Fibroblast of lung (primary cell): ENCODE results near the gene DOK5. TPM values are rescaled to one million over a fixed set of nuclear protein-coding genes. Genes with fewer than 3 reads are reported as not detected.

Experiments
- DNase-seq, 2 donors: peaks; one replicate each; pipeline versions ENCODE4 v3.0.0 to v3.0.0-alpha.2; 2010; ENCODE audit warnings: low read depth in 2 of 2
- H2AFZ ChIP-seq: 2 replicates; pipeline ENCODE4 v1.5.1; 2012; ENCODE audit warnings: low read length, control low read depth, inconsistent platforms
- H3K27ac ChIP-seq: 2 replicates; pipeline ENCODE4 v1.5.1; 2011; ENCODE audit warnings: low read length, control low read depth; ENCODE audit not compliant: insufficient read depth
- H3K27me3 ChIP-seq: 2 replicates; pipeline ENCODE4 v1.5.1; 2011; ENCODE audit warnings: mild to moderate bottlenecking, low read length; ENCODE audit not compliant: control insufficient read depth, insufficient read depth
- H3K36me3 ChIP-seq: 2 replicates; pipeline ENCODE4 v1.5.1; 2011; ENCODE audit warnings: low read length; ENCODE audit not compliant: control insufficient read depth, insufficient read depth
- H3K4me1 ChIP-seq: 2 replicates; pipeline ENCODE4 v1.5.1; 2011; ENCODE audit warnings: low read length; ENCODE audit not compliant: control insufficient read depth, insufficient read depth; ENCODE audit errors: extremely low read depth
- H3K4me2 ChIP-seq: 2 replicates; pipeline ENCODE4 v1.5.1; 2011; ENCODE audit warnings: low read length, control low read depth; ENCODE audit not compliant: insufficient read depth; ENCODE audit errors: extremely low read depth
- H3K4me3 ChIP-seq, 4 experiments: fragments of 200-600 bp in 1 of 4; sonication (generic) in 1 of 4; replicated peaks in 1 of 4; 2 replicates each; pipeline ENCODE4 v1.5.1; 2011 to 2016; ENCODE audit warnings: low read length in 4 of 4, low read depth in 3 of 4, mild to moderate bottlenecking in 3 of 4, control low read depth in 2 of 4, inconsistent platforms in 1 of 4, mixed read lengths in 1 of 4; ENCODE audit not compliant: insufficient read depth in 1 of 4; ENCODE audit errors: control extremely low read depth in 1 of 4
- H3K79me2 ChIP-seq: 2 replicates; pipeline ENCODE4 v1.5.1; 2012; ENCODE audit warnings: mild to moderate bottlenecking, low read length, inconsistent platforms; ENCODE audit not compliant: control insufficient read depth, insufficient read depth
- H3K9ac ChIP-seq: 2 replicates; pipeline ENCODE4 v1.5.1; 2011; ENCODE audit warnings: mild to moderate bottlenecking, low read length, control low read depth; ENCODE audit not compliant: insufficient read depth
- H3K9me3 ChIP-seq: 2 replicates; pipeline ENCODE4 v1.5.1; 2012; ENCODE audit warnings: low read depth, low read length; ENCODE audit not compliant: control insufficient read depth, insufficient read depth
- H4K20me1 ChIP-seq: 2 replicates; pipeline ENCODE4 v1.5.1; 2011; ENCODE audit warnings: low read length; ENCODE audit not compliant: control insufficient read depth, insufficient read depth; ENCODE audit errors: extremely low read depth
- EZH2 ChIP-seq: IDR thresholded peaks from 2 replicates; pipeline ENCODE4 v1.5.1; 2012; ENCODE audit warnings: low read length, control low read depth, mild to moderate bottlenecking; ENCODE audit errors: missing control alignments
- polyA plus RNA-seq, 2 donors: library from polyadenylated mRNA; depleted of rRNA in 1 of 2; stranded (reverse) in 1 of 2; unstranded in 1 of 2; fragments of >200 nt; gene quantifications; 2 replicates each; pipeline ENCODE4 v1.2.1, GENCODE V29; 2011 to 2012; ENCODE audit warnings: missing spikeins in 1 of 2
- total RNA-seq: library from RNA; depleted of rRNA; stranded (reverse); fragments of >200 nt; gene quantifications from 2 replicates; pipeline ENCODE4 v1.2.1, GENCODE V29; 2014
- TF ChIP-seq, protein P1 (sequence below), 2 donors: IDR thresholded peaks in 1 of 2; conservative IDR thresholded peaks in 1 of 2; 1 replicate in 1 of 2; 2 replicates in 1 of 2; pipeline ENCODE4 v1.5.1; 2011 to 2012; ENCODE audit warnings: low read length in 2 of 2, control low read depth in 1 of 2, inconsistent platforms in 1 of 2, low read depth in 1 of 2, mild to moderate bottlenecking in 1 of 2

Gene DOK5
- total and polyA plus RNA-seq, 2 donors (not counting 1 experiment from before 2014, with no cell fraction given) = 13.5 to 19.2 TPM

DNA sequence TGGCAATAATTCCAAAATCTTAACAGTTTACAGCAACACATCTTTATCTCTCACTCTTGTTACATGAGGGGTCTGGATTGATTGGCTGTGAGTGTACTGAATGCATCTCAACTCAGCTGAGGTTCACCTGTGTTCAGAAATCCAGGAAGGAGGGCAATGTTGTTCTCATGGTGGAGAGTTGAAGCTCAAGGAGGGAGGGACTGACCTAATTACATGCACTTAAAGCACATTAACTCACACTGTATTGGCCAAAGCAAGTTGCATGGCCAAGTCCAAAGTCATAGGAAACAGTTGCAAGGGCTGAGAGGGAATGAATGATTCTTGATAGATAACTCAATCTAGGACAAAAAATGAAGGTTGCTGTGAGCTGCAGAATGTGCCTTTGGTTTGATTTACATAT lies 102.2 kb downstream of the DOK5 start:
- no peaks in the 10 kb centered on the region for H3K27me3 ChIP-seq
- no peak overlapping the region for H3K9ac ChIP-seq
- no peaks in the 10 kb centered on the region for H4K20me1 ChIP-seq
- no peak for TF ChIP-seq EZH2
- TF ChIP-seq, protein P1, sequence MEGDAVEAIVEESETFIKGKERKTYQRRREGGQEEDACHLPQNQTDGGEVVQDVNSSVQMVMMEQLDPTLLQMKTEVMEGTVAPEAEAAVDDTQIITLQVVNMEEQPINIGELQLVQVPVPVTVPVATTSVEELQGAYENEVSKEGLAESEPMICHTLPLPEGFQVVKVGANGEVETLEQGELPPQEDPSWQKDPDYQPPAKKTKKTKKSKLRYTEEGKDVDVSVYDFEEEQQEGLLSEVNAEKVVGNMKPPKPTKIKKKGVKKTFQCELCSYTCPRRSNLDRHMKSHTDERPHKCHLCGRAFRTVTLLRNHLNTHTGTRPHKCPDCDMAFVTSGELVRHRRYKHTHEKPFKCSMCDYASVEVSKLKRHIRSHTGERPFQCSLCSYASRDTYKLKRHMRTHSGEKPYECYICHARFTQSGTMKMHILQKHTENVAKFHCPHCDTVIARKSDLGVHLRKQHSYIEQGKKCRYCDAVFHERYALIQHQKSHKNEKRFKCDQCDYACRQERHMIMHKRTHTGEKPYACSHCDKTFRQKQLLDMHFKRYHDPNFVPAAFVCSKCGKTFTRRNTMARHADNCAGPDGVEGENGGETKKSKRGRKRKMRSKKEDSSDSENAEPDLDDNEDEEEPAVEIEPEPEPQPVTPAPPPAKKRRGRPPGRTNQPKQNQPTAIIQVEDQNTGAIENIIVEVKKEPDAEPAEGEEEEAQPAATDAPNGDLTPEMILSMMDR (conservative IDR thresholded peaks at IDR 0.05 in 1 of 2, IDR thresholded peaks at IDR 0.05 in 1 of 2; ENCODE audit: low read depth in 1 of 2, low read length in 2 of 2) = no peak
- no peak overlapping the region for H2AFZ ChIP-seq
- no peak for DNase-seq
- no peaks in the 10 kb centered on the region for H3K4me1 ChIP-seq
- no peaks in the 10 kb centered on the region for H3K9me3 ChIP-seq
- H3K4me2 ChIP-seq = no peak overlapping the region
- no peak overlapping the region for H3K27ac ChIP-seq
- no peaks in the 10 kb centered on the region for H3K36me3 ChIP-seq
- H3K79me2 ChIP-seq = no peaks in the 10 kb centered on the region
- no peak overlapping the region for H3K4me3 ChIP-seq

GRCh38 chr20:54585217-54585616 lies 109.8 kb downstream of the DOK5 start:
- Histone ChIP-seq H3K4me1 (no peaks in the 10 kb centered on the region), H3K79me2 (no peaks in the 10 kb centered on the region), H3K4me3 (no peak overlapping the region), H3K9me3 (no peaks in the 10 kb centered on the region), H3K36me3 (no peaks in the 10 kb centered on the region), H2AFZ (no peak overlapping the region), H3K4me2 (no peak overlapping the region), H4K20me1 (no peaks in the 10 kb centered on the region), H3K27ac (no peak overlapping the region), H3K27me3 (no peaks in the 10 kb centered on the region), H3K9ac (no peak overlapping the region)
- DNase-seq = no peak
- TF ChIP-seq, protein P1 (conservative IDR thresholded peaks at IDR 0.05 in 1 of 2, IDR thresholded peaks at IDR 0.05 in 1 of 2; ENCODE audit: low read depth in 1 of 2, low read length in 2 of 2) = no peak
- TF ChIP-seq EZH2 = no peak

- no peak overlapping the region for H3K9ac ChIP-seq
- no peaks in the 10 kb centered on the region for H3K9me3 ChIP-seq
- H4K20me1 ChIP-seq = no peaks in the 10 kb centered on the region
- H3K4me1 ChIP-seq = no peaks in the 10 kb centered on the region
- TF ChIP-seq, protein P1 (conservative IDR thresholded peaks at IDR 0.05 in 1 of 2, IDR thresholded peaks at IDR 0.05 in 1 of 2; ENCODE audit: low read depth in 1 of 2, low read length in 2 of 2) = no peak
- TF ChIP-seq EZH2 = no peak
- no peak overlapping the region for H3K4me3 ChIP-seq
- H3K27ac ChIP-seq = no peak overlapping the region
- H3K36me3 ChIP-seq = no peaks in the 10 kb centered on the region
- H3K79me2 ChIP-seq = no peaks in the 10 kb centered on the region
- DNase-seq = no peak
- H3K27me3 ChIP-seq = no peaks in the 10 kb centered on the region
- no peak overlapping the region for H3K4me2 ChIP-seq
- no peak overlapping the region for H2AFZ ChIP-seq
Measured at GRCh38 chr20:54587408-54587807, 112.0 kb downstream of the DOK5 start.
